ENCODE results near the gene EP400.

DNA sequence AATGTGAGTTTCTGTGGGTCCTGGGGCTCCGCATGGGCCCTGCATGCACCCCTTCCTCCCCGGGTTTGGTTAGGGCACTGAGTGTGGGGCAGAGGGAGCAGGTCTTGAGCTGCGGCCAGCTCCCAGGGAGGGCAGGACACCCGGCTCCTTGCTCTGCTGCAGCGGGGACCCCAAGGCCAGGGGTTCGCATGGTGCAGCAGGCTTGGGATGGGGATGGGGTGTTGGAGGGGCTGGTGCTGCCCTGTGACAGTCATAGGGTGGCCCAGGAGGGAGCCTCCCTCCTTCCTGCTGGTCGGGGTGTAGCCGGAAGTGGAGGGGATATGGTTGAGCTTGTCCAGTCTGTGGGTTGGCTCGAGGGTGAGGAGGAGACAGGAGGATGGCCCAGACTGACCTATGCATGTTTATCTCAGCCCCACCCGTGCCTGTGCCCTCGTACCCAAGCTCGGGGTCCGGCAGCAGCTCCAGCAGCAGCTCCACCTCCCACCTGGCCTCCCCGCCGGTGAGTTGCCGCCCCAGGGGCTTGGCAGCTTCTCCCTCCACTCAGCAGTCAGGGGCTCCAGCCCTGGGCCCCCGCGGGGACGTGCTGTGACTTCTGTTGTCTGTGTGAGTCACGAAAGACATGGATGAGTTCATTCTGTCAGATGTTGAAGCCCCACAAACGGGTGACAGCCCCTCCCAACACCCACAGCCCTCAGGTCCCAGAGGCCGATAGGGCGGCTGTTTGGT, 39.3 kb upstream of the EP400 start:
- no peak for TF ChIP-seq FOXM1 (IDR thresholded peaks at IDR 0.05; ENCODE audit: borderline replicate concordance)
- no peak for TF ChIP-seq TARDBP (IDR thresholded peaks at IDR 0.05)
- TF ChIP-seq, protein P1, sequence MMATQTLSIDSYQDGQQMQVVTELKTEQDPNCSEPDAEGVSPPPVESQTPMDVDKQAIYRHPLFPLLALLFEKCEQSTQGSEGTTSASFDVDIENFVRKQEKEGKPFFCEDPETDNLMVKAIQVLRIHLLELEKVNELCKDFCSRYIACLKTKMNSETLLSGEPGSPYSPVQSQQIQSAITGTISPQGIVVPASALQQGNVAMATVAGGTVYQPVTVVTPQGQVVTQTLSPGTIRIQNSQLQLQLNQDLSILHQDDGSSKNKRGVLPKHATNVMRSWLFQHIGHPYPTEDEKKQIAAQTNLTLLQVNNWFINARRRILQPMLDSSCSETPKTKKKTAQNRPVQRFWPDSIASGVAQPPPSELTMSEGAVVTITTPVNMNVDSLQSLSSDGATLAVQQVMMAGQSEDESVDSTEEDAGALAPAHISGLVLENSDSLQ (IDR thresholded peaks at IDR 0.05), result no peak
- no peak for TF ChIP-seq FOXK2 (IDR thresholded peaks at IDR 0.05)
- no peak for TF ChIP-seq SUZ12 (IDR thresholded peaks at IDR 0.05)
- TF ChIP-seq BHLHE40 (IDR thresholded peaks at IDR 0.05; ENCODE audit: borderline replicate concordance), result no peak
- TF ChIP-seq FOXA1 (IDR thresholded peaks at IDR 0.05), result no peak
- TF ChIP-seq ELF4 (IDR thresholded peaks at IDR 0.05), result no peak
- no peak for TF ChIP-seq SP1 (IDR thresholded peaks at IDR 0.05)
- TF ChIP-seq HDGF (IDR thresholded peaks at IDR 0.05; ENCODE audit: borderline replicate concordance), result no peak
- TF ChIP-seq ZNF384 (IDR thresholded peaks at IDR 0.05), result no peak
